GM10266 (cell line): Measurements from ENCODE around the gene MAPK8IP1.
"Not testable (repeated sequence)": the region's sequence is repeated elsewhere in the genome, so short reads cannot be mapped to it uniquely, and the experiment has no call there.

Source experiments
- DNase-seq: peaks from one replicate; pipeline ENCODE4 v3.0.0; 2012; ENCODE audit errors: extremely low spot score
- TF ChIP-seq, protein P1 (sequence below): IDR thresholded peaks from 2 replicates; pipeline ENCODE4 v1.5.1; 2012; ENCODE audit warnings: mild to moderate bottlenecking, low read depth; ENCODE audit not compliant: control insufficient read depth, insufficient read depth; ENCODE audit errors: missing control alignments

MAPK8IP1 gene

DNA sequence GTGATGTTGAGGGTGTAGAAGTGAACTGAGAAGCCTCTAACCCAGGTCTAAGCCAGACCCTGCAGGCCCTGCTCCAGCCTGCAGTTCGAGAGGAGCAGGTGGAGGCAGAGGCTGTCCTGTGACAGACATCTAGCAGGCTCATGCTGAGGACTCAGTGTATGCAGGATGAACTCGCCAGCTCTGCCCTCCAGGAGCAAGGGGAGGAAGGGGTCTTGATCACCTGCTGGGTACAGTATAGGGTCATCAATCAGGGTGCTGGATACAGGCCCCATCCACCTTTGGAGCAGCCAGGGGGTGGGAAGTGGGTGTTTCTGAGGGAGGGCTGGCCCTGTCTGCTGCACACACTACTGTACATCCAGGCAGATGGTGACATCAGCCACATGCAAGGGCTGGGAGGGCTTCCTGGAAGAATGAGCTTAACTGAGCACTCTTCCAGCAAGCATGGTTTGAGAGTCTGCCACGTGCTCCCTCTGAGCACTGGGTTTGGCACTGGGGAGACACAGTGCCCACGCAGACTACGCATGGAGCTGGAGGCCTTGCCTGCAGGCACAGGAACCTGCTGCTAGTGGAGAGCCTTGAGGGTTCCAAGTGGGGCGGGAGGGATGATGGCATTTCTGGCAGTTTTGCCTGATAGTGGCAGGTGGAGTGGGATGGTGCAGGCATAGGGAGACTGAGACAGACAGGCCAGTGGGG is 9.2 kb downstream of the MAPK8IP1 start:
- no peak for DNase-seq
- TF ChIP-seq, protein P1, sequence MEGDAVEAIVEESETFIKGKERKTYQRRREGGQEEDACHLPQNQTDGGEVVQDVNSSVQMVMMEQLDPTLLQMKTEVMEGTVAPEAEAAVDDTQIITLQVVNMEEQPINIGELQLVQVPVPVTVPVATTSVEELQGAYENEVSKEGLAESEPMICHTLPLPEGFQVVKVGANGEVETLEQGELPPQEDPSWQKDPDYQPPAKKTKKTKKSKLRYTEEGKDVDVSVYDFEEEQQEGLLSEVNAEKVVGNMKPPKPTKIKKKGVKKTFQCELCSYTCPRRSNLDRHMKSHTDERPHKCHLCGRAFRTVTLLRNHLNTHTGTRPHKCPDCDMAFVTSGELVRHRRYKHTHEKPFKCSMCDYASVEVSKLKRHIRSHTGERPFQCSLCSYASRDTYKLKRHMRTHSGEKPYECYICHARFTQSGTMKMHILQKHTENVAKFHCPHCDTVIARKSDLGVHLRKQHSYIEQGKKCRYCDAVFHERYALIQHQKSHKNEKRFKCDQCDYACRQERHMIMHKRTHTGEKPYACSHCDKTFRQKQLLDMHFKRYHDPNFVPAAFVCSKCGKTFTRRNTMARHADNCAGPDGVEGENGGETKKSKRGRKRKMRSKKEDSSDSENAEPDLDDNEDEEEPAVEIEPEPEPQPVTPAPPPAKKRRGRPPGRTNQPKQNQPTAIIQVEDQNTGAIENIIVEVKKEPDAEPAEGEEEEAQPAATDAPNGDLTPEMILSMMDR: no peak

DNA sequence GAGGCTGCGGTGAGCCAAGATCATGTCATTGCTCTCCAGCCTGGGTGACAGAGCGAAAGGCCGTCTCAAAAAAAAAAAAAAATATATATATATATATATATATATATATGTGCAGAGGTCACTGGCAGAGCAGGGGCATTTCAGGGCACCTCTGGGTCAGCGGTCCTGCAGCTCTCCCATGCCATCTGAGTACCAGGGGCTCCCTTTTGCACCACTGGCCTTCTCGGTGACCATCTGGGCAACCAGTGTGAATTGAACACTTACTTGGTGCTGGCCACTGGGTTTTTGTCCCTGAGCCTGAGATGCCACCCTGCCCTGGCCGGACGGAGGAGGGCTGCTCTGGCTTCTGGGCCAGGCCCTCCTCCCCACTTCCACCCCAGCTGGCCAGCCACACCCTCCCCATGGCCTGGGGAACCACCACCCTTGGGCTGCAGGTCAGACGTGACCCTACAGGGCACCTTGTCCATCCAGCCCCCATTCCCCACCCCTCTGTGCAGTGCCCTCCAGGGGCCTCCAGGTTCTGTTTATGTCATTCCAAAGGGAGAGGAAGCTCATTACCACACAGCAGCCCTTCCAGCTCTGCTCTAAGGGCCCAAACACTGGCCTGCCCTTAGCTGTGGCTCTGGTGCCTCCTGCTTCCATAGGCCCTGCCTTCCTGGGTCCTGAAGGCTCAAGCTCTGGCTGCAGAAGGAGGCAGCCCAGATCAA is 10.3 kb downstream of the MAPK8IP1 start:
- DNase-seq: no peak
- TF ChIP-seq, protein P1: no peak

DNA sequence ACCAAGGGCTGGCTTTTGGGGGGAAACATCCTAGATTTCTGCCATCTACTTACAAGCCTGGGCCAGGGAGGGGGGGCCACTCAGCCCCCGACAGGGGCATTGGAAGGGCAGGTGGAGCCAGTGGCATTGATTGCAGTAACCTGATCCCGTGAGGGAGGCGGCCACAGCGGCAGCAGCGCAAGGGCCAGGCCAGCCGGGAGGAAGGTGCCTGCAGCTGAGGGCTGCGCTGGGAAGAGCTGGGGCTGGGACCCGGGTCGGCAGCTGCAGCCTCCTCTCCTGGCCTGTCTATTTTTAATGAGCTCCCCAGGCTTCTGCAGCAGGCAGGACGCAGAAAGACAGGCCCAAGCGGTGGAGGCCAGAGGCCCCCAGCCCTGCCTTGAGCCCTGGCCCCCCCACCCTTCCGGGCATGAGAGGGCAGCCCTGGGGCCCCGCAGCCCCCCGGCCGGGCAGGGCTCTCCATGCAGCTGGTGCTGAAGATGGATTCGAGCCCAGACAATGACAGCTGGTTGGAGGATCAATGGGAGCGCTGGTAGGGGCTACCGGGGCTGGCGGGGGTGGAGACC is 11.1 kb downstream of the MAPK8IP1 start:
- TF ChIP-seq, protein P1: no peak
- no peak for DNase-seq

DNA sequence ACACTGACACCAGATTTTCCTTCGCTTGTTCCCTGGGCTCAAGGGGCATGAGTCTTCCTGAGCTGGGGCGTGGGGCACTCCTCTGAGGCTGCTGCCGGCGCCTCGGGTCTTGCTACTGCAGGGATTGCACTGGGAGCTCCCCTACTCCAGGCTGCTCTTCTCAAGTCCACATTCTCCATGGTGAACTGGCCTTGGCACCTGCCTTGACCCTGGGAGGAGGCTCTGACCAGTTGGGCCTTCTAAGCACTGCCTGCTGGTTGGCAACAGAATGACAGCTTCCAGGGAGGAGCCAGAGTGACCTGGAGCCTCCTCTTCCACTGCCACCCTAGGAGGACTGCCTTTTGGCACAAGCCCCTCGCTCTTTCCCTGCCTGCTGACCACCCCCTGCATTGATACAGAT is 12.1 kb downstream of the MAPK8IP1 start:
- DNase-seq: no peak
- TF ChIP-seq, protein P1: no peak

DNA sequence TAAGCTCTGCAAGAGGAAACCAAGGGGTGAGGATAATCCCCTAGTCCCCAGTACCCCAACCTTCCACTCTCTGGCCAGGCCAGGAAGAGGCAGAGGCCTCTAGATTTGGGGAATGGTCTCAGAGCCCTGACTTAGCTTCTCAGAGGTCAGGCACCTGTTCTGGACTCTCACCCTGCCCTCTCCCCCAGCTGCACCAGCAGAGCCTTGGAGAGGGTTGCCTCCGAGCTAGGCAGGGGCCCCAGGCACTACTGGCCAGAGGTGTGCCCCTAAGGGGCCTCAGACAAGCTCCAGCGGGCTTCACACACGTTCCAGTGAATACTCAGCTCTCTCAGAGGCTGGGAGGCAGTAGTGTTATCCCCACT is 13.6 kb downstream of the MAPK8IP1 start:
- TF ChIP-seq, protein P1: no peak
- DNase-seq: no peak

DNA sequence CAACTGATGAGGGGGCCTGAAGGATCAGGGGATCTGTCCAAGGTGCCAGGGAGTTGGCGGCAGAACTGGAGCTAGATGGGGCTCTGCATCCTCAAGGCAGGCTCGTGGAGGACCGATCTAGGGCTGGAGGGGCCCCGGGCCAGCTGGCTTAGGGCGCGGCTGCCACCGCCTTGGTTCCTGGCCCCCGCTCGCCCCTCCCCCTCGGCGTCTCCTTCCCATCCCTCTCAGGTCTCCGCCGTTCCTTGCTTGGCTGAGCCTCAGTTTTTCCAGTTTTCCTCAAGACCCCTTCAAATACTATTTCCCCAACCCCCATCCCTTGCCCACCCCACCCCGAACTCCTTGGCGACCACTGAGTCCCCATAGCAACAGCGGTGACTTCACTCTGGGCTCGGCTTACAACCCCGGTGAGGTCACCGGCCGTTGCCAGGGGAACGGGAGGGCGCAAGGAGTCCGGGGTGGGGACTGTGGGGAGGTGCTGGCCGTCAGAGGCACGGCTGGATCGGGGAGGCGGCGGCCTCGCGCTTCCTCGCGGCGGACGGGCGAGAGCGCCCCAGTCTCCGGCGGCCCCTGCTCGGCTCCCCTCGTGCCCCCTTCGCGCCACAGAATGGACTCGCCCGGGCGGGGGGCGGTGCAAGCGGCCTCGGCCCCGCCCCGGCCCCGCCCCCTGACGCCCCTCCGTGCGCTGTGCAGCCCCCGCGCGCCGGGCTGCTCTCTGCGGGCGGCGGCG is 14.2 kb downstream of the MAPK8IP1 start:
- DNase-seq: peak; percentile 91
- TF ChIP-seq, protein P1: no peak

DNA sequence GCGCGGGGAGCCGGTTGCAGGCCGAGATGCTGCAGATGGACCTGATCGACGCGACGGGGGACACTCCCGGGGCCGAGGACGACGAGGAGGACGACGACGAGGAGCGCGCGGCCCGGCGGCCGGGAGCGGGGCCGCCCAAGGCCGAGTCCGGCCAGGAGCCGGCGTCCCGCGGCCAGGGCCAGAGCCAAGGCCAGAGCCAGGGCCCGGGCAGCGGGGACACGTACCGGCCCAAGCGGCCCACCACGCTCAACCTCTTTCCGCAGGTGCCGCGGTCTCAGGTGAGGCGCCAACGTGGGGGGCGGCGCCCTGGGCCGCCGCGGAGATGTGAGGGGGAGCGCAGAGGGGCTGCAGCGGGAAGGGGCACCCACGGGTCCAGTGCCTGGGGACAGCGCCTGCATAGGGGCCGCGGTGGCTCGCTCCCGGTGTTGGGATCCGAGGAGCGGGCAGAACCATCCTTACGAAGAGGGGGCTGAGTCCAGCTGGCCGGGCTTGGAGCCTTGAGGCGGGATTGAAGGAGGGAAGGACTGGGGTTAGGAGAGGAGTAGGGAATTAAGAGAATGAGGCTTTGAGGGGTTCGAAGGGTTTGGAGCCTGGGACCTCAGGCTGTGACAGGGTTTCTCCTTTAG is 14.8 kb downstream of the MAPK8IP1 start:
- not testable (repeated sequence) for DNase-seq
